ENCODE results near the gene CRY1.

Gene CRY1

DNA sequence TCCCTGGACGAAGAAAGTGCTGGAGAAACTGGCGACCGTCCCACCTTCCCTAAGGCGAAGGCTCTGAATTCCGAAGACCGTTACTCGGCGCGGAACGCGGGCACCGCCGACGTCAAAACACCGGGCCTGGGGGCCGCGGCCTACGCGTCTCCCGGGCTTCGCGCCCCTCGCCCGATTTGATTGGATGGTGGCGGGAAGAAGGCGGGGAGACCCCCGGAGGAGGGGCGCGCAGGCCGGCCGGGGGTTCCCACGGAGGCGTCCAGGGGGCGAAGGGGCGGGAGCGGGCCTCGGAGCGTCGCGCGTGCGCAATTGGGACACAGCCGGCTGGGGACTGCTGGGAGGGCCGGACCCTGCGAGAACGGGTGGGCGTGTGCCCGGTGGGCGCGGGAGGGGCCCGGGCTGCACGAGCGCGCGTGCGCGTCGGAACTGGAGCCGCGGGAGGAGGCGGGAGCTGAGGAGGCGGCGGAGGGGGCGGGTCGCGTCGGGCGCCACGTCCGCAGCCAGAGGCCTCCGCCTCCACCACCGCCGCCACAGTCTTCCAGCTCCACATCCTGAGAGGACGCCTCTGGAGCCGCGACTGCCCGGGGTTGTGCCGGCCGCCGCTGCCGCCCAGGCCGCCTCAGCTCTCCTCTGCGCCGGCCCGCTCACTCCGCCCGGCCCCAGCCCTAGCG is 137.8 kb downstream of the CRY1 start, which contains the start of gene TMEM263:
Gene TMEM263, plus strand, starts transcription at position 531 of the 671 bp plus-strand sequence. CDS start 11,210 bp downstream, outside the sequence.
- DNase-seq = peak; percentile 95

DNA sequence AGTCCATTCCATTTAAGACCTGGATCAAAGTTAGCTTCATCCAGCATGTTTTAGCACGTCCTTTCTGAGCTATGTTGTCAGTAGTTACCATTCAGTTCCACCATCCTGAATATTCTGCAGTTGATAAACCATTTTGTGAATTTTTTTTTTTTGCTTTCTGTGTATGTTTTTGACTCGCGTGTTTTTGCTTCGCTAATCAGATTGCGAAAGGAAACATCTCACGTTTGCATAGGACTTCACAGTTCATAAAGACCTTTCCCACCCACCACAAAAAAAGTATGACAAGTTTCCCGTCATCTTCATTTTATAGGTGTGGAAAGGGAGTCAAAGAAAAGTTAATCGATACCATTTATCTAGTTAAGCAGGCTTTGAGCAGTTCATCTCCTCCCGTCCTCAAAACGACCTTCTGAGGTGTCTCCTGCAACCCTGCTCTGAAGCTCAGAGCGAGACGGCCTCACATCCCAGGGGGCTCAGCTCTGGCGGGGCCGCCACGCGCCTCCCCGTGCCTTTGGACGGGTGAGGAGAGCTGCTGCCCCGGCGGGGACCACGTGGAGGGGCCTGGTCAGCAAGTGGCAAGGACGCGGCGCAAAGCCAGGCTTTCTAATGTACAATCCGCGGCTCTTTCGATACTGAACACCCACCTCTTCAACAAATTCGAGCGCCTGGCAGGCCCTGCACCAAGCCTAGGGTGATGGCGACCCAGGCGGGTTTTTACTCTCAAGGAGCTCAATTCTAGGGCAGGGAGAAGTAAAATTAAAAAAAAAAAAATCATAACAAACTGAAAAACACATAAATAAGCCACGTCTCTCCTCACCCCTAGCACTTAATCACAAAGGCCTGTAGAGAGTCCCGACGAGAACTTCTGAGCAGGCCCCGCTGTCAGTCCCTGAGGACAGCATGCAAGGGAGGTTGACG is 138.6 kb downstream of the CRY1 start:
- DNase-seq = no peak

DNA sequence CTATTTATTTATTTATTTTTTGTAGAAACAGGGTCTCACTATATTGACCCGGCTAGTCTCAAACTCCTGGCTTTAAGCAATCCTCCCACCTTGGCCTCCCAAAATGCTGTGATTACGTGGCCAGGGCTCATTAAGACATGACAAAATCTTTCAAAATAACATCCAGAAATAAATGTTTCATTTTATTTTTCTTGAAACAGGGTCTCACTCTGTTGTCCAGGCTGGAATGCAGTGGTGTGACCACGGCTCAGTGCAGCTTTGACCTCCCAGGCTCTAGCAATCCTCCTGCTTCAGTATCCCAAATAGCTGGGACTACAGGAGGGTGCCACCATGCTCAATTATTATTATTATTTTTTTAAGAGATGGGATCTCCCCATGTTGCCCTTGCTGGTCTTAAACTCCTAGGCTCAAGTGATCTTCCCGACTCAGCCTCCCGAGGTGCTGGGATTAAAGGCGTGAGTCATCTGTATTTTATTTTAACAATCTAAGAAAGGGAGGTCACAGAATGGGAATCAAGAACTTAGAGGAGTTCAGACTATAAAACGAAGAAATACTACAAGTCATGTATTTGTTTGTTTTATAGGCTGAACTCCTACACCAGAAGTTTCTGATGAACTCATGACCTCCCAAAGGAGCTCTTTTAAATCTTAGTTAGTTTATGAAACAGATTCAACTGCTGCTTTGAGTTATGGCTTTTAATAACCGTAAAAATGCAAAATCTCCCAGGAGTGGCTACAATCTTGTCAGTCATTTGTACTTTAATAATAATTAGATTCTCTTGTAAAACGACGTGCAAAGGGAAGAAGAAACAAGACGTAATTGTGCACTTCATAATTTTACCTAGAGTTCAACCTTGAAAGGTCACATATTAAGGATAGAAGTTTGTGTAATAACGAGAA is 139.7 kb downstream of the CRY1 start:
- no peak for DNase-seq

DNA sequence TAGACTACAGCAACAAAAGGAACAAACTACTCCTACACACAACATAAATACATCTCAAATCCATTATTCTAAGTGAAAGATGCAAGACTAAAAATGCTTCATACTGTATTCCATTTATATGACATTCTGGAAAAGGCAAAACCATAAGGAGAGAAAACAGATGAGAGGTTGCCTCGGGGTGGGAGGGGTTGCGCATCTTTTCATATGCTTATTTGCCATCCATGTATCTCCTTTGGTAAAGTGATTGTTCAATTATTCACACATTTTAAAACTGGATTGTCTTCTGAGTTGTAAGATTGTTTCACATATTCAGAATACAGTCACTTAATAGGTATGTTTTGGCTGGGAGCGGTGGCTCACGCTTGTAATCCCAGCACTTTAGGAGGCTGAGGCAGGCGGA is 142.8 kb downstream of the CRY1 start:
- no peak for DNase-seq

DNA sequence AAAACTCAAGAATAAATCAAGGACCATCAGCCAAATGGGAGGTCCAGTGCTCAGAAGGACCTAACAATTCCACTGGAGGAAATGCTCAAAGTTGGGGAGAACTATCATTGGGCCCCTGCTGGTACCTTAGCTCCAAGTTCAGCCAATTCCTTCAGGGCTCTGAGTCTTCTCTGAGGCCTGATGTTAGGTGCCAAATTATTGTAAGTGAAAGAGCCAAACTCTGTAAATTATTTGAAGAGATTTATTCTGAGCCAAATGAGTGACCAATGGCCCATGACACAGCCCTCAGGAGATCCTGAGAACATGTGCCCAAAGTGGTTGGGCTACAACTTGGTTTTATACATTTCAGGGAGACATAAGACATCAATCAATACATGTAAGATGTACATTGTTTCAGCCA is 145.9 kb downstream of the CRY1 start:
- no peak for DNase-seq

DNA sequence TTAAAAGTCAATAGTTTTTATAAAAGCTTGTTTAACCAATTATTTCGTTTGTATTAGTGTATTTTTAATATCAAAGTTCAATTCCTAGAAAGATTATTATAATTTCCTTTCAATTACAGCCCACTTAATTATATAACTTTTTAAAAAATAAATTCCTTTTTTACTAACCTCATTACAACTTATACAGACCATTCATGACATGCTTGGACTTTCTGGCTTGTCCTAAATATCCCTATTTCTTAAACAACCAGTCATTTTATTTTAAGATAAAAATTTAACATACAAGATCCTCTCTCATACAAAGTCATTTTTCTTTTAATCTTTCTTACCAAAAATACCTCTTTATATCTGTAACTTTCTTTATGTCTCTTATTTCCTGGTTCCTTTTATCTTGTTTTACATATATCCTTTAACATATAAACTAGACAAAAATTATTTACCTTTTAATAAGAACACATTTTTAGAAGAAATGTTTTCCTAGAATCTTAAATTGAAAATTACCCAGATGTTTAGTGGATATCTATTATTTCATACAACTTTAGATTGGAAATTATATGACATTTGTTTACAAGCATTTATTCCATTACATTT is 148.0 kb downstream of the CRY1 start:
- no peak for DNase-seq

DNA sequence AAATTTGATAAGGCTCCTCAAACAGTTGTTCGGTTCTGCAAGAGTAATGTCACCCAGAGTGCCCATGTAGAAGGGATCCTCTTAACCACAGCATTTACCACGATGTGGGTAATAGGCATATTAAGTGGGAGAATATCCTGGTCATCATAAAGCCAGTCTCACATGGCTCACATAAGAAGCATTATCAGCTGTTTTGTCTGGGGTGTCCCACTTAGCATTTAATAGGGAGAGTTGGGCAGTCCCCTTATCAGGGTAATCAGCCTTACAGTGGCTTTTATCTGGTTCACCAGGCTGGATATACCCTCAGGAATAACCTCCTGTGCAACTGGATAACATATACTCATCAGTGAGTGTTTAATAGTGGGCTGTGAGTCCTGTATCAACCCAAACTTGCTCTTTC is 150.6 kb downstream of the CRY1 start:
- DNase-seq = no peak

DNA sequence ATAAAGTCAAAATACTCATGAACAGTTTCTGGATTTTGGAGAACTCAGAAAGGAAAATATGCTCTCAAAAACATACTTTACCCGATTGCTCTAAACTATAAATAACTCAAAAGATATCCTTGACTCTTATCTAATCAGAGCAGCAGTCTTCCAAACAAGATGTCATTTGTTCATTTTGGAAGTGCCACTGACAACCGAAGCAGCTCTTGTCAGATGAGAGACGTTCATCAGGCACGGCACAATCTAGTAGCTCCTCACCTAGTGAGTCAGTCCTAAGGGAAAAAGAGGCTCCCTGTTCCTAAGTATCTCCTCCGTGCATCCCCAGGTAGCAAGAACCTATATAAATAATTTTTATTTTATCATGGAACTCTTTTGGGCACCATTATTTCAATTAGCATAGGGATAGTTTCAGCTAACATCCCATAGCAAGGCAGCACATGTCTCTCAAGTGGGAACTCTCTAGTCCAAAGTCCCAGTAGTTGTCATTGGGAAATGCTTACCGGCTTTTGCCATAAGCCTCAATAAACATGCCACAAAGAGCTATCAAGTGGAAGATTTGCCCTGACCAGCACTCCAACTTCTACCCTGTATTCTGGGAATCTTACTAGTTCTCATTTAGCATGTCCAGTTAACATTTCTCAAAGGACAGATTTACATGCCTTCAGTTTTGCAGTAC is 151.7 kb downstream of the CRY1 start:
- DNase-seq = no peak
